Colonic mucosa (tissue), 4 donors: ENCODE results near the gene POLE2. TPM values are rescaled to one million over a fixed set of nuclear protein-coding genes. Genes with fewer than 3 reads are reported as not detected.

Experiments used
- DNase-seq: peaks from one replicate; pipeline ENCODE4 v3.0.0-alpha.2; 2020
- H3K27ac ChIP-seq: fragments of 200-600 bp; one replicate; pipeline ENCODE4 v1.8.0; 2021
- H3K27me3 ChIP-seq: fragments of 200-600 bp; one replicate; pipeline ENCODE4 v1.8.0; 2021
- H3K36me3 ChIP-seq: fragments of 200-600 bp; one replicate; pipeline ENCODE4 v1.8.0; 2021
- H3K4me1 ChIP-seq: fragments of 200-600 bp; one replicate; pipeline ENCODE4 v1.8.0; 2021; ENCODE audit warnings: mild to moderate bottlenecking
- H3K4me3 ChIP-seq: fragments of 200-600 bp; one replicate; pipeline ENCODE4 v1.8.0; 2021
- H3K9ac ChIP-seq, 2 donors: one replicate each; pipeline ENCODE4 v1.7.0; 2013; ENCODE audit warnings: control low read depth in 2 of 2, low read depth in 2 of 2, low read length in 2 of 2
- H3K9me3 ChIP-seq: fragments of 200-600 bp; one replicate; pipeline ENCODE4 v1.8.0; 2021
- CTCF ChIP-seq: fragments of 200-600 bp; IDR thresholded peaks from one replicate; pipeline ENCODE4 v1.8.0; 2022; ENCODE audit warnings: antibody characterized with exemption, mild to moderate bottlenecking
- intact Hi-C: fragments of 100-400 bp; cut with DNase I; formaldehyde crosslinking; loops from one replicate; pipeline ENCODE4 v1.14.1; 2022
- total RNA-seq, 2 donors: library from RNA; stranded (reverse); fragmentation: NEBNext Ultra II Directional in 1 of 2; extraction: Animal tissue kit (Norgen Biotek cat#: 25700) in 1 of 2; gene quantifications; one replicate each; pipeline ENCODE4 v1.2.1, GENCODE V29; 2021
- donor health status: healthy.
- donor health status: DM: no; HTN: no; CAD: no.
- donor health status: DM: no; HTN: no; CAD: no.

The POLE2 gene
- total RNA-seq, 2 donors from 2014 or later: 2.5 to 15.9 TPM

GRCh38 chr14:49653508-49653907, 34.5 kb downstream of the POLE2 start:
- Histone ChIP-seq H3K36me3 (no peaks in the 10 kb centered on the region), H3K4me1 (no peaks in the 10 kb centered on the region), H3K27me3 (no peaks in the 10 kb centered on the region), H3K27ac (no peak overlapping the region), H3K4me3 (no peak overlapping the region), H3K9me3 (no peaks in the 10 kb centered on the region), H3K9ac (no peak overlapping the region)
- TF ChIP-seq CTCF: no peak
- DNase-seq: no peak
- intact Hi-C loops: no loop called here

- intact Hi-C loops: no loop called here
- H3K9me3 ChIP-seq: no peaks in the 10 kb centered on the region
- peak overlapping the region; percentile 31 for H3K27ac ChIP-seq
- TF ChIP-seq CTCF: no peak
- H3K4me3 ChIP-seq: no peak overlapping the region
- peak overlapping the region in 1 of 2 donors; percentile 56 for H3K9ac ChIP-seq
- H3K27me3 ChIP-seq: no peaks in the 10 kb centered on the region
- no peak for DNase-seq
- no peaks in the 10 kb centered on the region for H3K36me3 ChIP-seq
- peaks cover 10% of the 10 kb centered on the region for H3K4me1 ChIP-seq
These were observed 45.9 kb downstream of the POLE2 start for GRCh38 chr14:49642163-49642562.

DNA sequence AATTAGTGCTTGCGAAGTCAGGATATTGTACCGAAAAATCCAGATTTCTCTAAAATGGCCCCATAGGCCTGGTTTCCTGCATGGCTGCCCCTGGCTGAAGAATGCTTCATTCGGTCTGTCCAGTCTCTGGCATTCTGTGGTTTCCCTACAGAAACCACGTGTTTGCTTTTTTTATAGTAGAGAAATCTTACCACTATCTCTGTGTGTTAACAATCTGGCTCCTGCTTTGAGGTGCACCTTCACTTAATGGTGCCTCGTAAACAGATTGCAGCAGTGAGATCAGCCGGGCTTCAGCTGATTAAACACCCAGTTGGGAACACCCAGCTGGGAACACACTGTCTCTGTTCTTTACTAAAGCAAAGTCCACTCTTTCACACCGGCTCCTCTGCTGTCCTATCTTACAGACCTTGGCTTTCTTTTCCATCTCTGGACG, 46.3 kb downstream of the POLE2 start:
- DNase-seq: peak; percentile 89
- H3K27me3 ChIP-seq: no peaks in the 10 kb centered on the region
- H3K36me3 ChIP-seq: no peaks in the 10 kb centered on the region
- no peaks in the 10 kb centered on the region for H3K9me3 ChIP-seq
- no peak for TF ChIP-seq CTCF
- H3K4me1 ChIP-seq: peaks cover 10% of the 10 kb centered on the region
- peak overlapping the region in 1 of 2 donors; percentile 56 for H3K9ac ChIP-seq
- no peak overlapping the region for H3K4me3 ChIP-seq
- H3K27ac ChIP-seq: peak overlapping the region; percentile 31
- intact Hi-C loops: no loop called here

DNA sequence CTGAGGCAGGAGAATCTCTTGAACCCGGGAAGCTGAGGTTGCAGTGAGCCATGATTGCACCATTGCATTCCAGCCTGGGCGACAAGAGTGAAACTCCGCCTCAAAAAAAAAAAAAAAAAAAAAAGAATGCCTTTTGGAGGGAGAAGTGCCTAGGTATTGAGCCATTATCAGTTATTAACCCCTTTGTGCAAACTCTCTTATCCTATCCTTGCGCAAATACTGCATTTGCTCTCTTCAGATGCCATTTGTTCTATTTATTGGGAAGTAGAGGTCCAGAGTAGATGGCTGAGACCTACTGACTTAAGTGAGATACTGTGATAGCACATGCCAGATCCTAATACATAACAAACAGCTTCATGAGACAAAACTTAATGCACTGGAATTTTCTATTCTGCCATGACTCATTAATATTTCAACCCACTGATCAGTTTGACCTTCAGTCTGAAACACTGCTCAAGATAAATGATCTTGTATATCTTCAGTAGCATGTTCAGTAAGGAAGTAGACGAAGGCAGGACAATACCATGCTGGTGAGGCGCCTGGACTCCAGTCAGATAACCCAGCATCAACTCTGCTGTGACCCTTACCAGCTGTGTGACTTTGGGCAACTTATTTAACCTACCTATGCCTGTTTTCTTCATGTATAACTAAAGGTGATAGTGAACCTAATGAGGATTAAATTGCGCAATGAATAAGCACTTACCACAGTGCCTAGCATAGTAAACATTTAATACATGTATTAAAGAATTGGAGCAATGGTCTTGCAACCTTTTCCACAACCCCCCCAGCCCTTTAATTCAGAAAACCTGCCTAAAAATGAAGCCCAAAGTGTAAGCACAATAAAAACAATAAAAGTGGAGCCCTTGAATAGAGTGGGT, 47.2 kb downstream of the POLE2 start:
- intact Hi-C loops: no loop called here
- DNase-seq: no peak
- Histone ChIP-seq H3K9ac (peak overlapping the region in 1 of 2 donors; percentile 56), H3K4me1 (peaks cover 10% of the 10 kb centered on the region), H3K27ac (no peak overlapping the region), H3K4me3 (no peak overlapping the region), H3K27me3 (no peaks in the 10 kb centered on the region), H3K36me3 (no peaks in the 10 kb centered on the region), H3K9me3 (no peaks in the 10 kb centered on the region)
- no peak for TF ChIP-seq CTCF

GRCh38 chr14:49637534-49638078, 50.4 kb downstream of the POLE2 start:
- intact Hi-C loops: loop anchor here (5.0 to 10.0 kb wide), 2 partner anchors 130 to 477 kb away; partner anchors contain the start of genes KLHDC2 and VCPKMT

More at GRCh38 chr14:49637534-49638078, 50.4 kb downstream of the POLE2 start:
- peaks cover 10% of the 10 kb centered on the region for H3K4me1 ChIP-seq
- no peak for DNase-seq
- H3K4me3 ChIP-seq: no peak overlapping the region
- H3K9ac ChIP-seq: no peak overlapping the region
- no peaks in the 10 kb centered on the region for H3K36me3 ChIP-seq
- no peaks in the 10 kb centered on the region for H3K9me3 ChIP-seq
- H3K27me3 ChIP-seq: no peaks in the 10 kb centered on the region
- no peak for TF ChIP-seq CTCF
- no peak overlapping the region for H3K27ac ChIP-seq
